ENCODE results near the gene PPP6R1.
A peak's percentile ranks its signal among the peaks of the same experiment; 100 is the strongest.

PPP6R1 gene

DNA sequence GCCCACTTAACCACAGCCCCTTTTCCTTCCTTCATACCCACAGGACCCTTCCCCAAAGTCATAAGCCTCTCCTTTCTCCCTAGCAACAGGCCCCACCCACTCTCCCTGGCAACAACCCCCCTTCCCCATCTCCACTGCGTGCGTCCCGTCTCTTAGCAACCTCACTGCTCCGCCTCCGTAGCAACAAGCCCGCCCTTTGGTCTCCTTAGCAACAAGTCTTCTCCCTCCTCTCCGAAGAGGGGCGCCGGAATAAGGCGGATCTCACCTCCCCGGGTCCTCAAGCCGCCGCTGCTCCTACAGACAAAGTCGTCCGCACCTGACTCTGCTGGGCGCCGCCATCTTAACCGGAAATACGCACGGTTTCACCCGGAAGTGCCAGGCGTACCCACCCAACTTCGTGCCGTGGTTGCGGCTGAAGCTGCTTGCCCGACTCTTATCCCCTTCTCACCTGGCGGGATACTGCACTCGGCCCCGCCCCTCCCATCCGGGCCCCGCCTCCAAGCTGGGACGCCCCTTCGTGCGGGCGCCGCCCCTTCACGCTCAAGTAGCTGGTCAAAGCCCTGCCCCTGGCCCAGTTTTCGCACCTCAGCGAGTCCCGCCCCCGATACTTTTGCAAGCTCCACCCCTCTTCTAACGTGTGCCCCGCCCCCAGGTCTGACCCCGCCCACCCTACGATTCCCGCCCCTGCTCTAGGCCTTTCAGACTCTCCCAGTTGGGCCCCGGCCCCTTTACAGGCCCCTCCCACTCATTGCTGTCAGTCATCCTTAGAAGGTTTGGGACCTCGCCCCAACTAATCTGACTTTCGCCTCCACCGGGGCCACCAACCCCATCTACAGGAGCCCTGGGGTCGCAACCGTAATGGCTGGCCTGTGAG lies 21.2 kb upstream of the PPP6R1 start, which contains the start of gene HSPBP1:
Gene HSPBP1, minus strand, starts transcription at position 341 of the 874 bp plus-strand sequence. CDS start 502 bp downstream, outside the sequence.
- DNase-seq = peak in 1 of 2 experiments; percentile 79

DNA sequence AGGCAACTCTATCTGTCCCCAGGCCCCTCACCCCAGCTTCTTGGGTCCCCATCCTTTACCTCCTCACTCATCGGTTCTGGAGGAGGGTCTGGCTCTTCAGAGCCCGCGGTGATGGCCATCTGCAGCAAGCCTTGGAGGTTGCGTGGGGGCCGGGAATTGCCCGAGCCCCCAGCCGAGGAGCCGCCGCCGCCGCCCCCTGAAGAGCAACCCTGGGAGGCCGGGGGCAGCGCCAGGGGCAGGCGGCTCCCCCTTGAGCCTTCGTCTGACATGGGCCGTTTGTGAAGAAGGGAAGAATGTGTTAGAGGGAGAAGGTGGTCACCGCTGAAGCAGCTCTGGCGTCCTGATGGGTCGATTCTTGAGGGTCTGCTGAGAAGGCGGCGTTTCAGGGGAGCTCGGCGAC lies 20.5 kb upstream of the PPP6R1 start:
- DNase-seq = no peak

DNA sequence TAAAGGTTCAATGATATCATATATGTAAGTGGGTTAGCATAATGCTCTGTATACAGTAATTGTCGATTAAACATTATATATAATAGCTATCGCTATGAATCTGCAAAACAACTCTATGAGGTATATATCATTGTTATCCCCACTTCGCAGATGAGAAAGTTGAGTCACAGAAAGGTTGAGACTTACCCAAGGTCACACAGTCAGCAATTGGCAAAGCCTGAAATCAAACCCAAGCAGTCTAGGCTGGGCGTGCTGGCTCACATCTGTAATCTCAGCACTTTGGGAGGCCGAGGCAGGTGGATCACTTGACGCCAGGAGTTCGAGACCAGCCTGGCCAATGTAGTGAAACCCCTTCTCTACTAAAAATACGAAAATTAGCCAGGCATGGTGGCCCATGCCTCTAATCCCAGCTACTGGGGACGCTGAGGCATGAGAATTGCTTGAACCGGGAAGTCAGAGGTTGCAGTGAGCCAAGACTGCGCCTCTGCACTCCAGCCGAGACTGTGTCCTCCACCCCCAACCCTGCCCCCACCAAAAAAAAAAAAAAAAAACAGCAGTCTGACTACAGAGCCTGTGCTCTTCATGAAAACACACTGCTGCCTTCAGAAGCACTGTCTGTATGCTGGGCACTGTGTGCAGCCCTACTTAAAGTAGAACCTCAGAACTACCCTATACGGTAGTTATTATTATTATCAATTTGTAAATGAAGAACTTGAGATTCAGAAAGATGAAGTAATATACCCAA lies 19.7 kb upstream of the PPP6R1 start:
- no peak for DNase-seq

DNA sequence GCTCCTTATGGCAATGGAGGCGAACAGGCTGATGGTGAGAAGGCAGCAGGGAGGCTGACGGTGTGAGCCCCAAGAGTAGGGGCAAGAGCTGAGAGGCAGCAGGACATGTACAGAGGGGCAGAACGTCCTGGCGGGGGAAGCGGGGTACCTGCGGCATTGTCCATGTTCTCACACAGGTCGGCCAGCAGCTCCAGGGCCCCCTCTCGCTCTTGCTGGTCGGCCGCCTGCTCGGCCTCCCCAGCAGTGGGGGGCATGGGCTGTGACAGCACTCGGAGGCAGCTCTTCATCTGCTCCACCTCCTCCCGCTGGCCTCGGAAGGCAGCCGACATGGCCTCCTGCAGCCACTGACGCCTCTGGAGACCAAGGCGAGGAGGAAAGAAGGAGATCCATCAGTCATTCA lies 18.7 kb upstream of the PPP6R1 start:
- DNase-seq = no peak

DNA sequence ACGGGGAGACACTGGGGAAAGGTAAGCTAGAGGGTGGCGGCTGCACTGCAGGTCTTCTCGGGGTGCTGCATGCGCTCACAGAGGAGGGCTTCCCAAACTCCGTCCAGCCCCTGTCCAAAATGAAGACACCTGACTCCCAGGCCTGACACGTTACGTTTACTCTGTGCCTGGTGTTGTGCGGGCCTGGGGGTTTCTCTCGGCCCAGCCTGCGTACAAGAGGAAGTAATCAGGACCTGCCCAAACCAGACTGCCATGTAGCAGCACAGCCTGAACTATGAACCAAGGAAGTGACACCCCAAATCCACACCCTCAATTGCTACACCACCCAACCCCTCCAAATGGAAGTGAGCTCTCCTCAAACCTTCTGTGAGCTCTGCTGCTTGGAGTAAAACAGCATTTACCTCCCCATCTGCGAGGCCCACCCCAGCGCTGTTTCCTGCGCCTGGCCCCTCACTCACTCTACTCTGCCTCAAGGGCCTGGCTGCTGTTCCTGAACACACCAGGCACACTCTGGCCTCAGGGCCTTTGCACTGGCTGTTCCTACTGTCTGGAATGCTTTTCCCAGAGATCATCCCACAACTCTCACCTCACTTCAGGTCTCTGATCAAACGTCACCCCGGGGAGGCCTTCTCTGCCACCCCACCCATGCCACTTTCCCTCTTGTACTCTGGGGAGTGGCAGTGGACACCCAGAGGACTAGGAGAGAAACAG lies 18.1 kb upstream of the PPP6R1 start:
- DNase-seq = no peak

DNA sequence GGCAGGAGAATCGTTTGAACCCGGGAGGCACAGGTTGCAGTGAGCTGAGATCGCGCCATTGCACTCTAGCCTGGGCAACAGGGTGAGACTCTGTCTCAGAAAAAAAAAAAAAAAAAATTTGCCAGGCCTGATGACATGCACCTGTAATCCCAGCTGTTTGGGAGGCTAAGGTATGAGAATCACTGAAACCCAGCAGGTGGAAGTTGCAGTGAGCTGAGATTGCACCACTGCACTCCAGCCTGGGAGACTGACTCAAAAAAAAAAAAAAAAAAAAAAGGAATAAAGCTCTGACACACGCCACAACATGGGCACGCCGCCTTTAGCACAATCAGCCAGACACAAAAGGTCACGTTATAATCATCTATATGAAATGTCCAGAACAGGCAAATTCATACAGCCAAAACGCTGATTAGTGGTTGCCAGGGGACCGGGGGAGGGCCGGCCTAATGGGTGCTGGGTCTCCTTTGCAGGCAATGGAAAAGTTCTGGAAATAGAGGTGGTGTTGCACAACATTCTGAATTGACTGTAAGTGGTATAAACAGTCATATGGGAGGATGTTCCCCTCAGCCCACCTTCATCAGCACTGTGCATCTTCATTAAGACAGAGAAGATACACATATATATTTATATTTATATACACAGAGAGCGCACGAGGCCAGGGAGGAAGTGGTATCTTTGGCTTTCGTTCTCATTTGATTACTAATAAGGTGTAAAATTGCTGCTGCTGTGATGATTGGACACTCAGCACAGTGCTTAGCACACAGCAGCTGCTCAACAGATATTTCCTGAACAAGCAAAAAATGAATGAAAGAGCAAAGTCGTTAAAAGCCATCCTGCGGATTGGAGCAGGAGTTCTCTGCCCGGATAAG lies 17.3 kb upstream of the PPP6R1 start:
- DNase-seq = no peak

DNA sequence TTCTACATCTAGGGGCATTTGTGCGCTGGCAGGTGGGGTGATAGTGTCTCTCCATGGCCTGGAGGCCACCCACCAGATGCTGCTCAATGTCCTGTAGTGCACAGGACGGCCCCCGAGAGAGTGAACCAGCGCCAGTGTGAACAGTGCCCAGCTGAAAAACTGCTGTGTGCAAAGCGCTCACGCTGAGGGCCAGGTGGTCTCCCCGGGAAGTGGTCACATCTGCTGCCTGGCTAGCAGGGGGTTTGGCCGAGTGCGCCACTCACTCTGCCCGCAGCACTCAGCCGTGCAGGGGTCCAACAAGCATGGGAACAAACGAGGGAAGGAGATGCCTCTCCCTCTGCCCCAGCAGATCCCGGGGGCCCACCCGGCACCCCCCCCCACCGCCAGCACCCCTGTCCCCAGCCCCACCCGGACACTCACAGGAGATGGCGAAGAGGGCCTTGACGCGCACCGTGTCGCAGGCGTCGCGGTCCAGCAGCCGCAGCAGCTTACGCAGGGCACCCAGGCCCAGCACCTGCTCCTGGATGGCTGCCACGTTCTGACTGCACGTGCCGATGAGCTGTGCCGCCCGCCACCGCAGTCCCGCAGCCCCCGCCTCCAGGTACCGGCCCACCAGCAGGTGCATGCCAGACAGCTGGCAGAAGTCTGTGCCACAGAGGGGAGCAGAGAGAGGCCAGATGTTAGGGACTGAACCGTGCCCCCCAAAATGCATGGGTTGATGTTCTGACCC lies 15.3 kb upstream of the PPP6R1 start:
- DNase-seq = no peak

DNA sequence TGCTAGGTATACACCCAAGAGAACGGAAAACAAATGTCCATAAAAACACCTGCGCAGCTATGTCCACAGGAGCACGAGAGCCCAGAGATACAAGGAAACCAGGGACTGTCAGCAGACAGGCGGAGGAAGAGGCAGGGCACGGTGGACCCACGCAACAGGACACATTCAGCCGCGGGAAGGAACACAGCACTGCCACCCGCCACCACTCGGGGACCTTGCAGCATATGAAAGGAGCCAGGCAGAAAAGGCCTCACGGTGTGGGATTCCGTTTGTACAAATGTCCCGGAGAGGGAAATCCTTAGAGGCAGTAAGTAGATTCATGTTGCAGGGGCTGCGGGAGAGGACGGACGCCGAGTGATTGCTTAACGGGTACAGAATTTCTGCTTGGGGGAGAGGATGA lies 13.3 kb upstream of the PPP6R1 start:
- no peak for DNase-seq

DNA sequence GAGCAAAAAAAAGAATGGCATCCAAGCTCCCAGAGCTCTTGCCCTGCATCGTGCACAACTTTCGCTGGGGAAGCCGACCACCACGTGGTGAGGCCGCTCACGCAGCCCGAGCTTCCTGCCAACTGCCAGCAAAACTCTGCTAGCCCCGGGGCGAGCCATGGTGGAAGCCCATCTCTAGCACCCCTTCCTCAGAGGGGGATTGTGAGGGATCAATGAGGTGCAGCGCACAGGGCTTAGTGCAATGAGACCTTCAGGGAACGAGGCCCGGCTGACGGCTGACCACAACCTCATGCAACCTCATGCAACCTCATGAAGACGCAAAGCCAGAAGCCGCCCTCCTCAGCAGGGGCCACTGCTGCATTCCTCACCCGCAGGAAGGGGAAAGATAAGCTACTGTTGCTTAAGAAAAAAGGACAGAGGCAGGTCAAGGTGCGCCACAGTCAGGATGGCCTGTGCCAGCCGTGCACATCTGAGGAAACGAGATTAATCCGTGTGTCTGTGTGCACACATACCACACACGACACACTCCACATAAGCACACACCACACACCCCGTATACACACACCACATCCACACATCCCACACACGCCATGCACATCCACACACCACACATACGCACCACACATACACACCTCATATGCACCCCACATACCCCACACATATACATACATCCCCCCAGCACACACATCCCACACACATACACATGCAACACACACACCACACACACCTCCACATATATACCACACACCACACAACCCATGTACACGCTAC lies 11.5 kb upstream of the PPP6R1 start:
- no peak for DNase-seq

DNA sequence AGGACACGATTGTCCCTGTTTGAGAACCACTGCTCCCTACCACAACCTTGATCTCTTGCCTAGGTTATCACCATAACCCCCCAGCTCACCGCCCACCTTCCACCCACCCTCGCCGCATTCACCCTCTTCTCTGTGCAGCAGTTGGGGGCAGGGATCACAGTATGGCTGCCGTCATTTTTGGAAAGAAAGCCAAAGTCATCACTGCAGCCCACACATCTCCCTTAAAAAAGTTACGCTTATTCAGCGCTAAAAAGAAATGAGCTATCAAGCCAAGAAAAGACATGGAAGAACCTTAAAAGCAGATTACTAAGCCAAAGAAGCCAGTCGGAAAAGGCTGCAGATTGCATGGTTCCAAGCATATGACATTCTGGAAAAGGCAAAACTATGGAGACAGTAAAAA lies 10.5 kb upstream of the PPP6R1 start:
- no peak for DNase-seq

DNA sequence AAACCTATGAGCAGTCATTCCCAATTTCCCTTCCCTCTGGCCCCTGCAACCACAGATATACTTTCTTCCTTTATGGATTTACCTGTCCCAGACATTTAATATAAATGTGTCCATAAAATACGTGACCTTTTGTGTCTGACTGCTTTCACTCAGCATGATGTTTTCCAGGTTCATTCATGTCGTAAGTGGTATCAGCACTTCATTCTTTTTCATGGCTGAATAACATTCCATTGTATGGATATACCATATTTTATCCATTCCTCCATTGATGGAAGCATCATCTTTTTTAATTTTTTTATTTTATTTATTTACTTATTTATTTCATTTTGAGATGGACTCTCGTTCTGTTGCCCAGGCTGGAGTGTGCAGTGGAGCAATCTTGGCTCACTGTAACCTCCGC lies 8.0 kb upstream of the PPP6R1 start:
- no peak for DNase-seq

DNA sequence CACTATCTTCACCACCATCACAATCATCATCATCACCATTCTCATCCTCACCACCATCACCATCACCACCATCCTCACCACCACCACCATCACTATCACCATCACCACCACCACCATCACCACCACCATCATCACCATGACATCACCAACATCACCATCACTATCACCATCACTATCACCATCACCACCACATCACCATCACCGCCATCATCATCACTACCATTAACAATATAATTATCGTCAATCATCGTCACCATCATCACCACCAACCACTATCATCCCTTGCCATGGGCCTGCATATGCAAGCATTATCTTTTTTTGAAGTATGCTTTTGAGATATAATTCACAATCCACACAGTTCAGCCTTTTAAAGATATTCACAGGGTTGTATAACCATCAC lies 7.6 kb upstream of the PPP6R1 start:
- DNase-seq = no peak

DNA sequence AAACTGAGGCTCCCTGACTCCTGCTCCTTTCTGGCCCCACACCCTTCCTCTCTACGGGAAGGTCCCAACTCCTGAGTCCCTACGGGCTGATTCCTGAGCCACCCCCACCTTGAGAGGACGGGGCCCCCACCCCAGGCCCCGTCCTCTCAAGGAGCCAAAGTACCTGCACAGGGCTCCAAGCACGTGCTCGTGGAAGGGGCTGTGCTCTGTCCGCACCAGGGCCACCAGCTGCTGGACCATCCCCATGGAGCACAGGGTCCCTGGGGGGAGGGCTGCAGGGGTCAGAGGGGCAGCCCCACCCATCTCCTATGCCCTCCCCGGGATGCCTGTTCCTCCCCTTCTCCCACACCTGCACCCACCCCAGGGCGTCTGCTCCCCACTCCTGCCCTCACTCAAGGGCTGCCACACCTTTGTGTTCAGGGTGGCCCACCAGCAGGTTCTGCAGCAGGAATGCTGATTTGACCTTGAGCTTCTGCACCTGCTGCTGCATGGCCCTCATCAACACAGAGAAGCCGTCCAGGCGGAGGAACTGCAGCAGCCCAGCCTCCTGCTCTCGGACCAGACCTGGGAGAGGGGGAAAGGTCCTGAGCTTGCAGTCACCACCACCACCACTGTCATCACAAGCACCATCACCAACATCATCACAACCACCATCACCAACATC lies 7.0 kb upstream of the PPP6R1 start:
- DNase-seq = no peak

DNA sequence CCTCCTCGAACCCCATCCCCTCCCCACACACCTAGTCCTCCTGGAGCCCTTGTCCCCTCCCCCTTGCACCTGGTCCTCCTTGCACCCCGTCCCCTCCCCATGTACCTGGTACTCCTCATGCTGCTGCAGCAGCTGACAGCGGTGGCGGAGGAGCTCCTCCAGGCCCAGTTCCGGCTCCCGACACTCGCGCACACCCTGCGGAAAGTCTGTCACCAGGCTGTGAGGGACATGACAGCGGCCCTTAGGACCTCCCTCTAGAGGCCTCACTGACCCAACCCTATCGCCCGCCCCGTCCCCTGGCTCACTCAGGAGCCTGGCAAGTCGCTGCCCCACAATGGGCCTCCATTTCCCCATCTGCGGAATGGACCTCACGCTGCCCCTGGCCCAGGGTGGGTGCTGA lies 6.4 kb upstream of the PPP6R1 start:
- DNase-seq = no peak

DNA sequence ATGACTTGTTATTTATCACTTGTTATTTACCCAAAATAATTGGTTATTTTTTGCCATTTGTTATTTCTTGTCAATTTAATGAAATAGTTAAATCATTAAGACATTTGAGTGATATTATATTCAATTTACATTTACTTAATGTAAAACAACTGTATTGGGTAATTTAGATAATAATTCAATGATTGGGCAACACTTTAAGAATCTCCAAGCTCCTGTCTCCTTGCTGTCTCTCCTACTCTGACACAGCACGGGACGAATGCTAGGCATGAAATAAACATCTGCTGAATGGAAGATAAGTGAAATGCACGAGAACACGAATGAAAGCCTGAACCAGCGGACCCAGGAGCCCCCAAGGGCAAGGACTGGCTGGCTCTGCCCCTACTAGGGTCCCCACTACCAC lies 5.7 kb upstream of the PPP6R1 start:
- DNase-seq = no peak

DNA sequence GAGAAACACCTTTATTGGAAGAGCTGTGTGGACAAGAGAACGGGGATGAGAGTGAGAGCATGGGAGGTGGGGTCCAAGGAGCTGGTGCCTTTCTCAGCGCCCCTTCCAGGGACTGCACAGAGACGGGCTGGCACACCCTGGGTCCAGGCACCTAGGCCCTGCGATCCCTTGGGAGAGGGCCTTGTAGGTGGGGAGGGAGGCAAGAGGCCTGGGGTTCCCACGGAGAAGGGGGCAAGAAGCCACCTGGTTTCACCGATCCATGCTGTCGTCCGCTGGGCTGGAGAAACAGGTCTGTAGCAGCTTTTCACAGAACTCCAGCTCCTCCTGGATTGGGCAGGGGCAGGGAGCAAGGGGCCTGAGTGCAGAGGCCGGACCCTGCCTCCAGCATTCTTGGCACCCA lies 3.5 kb upstream of the PPP6R1 start:
- DNase-seq = no peak

DNA sequence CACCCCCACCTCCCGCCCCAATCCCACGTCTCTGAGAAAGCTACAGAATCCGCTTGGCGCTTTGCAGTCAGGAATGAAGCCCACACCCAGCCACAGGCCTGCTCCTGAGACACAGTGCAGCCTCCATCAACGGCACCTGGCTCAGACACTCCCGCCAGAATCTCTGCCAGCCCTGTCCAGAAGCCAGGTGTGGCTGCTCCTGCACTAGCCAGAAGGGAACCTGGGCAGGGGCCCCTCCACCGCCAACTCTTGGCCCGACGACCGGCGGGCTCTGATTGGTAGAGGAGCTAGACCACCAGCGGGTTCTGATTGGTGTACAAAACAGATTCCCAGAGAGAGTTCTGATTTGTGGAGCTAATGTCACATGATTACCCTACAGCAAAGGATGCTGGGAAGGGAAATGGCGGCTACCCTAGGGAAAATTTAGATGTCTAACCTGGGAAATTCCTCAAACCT lies 2.9 kb upstream of the PPP6R1 start:
- no peak for DNase-seq

DNA sequence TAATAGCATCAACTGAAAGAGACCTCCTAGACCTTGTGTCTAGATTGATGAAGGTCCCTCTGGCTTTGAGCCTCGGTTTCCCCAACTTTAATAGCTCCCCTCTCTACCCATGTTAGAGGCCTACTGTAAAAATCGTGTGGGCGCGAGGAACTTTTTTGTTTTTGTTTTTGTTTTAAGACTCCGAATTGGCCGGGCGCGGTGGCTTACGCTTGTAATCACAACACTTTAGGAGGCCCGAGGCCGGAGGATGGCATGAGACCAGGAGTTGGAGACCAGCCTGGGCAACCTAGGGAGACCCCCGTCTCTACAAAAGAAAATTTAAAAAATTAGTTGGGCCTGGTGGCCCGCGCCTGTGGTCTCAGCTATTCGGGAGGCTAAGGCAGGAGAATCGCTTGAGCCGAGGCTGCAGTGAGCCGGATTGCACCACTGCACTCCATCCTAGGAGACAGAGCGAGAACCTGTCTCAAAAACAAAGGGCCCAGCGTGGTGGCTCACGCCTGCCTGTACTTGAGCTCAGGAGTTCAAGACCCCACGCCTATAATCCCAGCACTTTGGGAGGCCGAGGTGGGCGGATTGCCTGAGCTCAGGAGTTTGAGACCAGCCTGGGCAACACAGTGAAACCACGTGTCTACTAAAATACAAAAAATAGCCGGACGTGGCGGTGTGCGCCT lies 858 bp upstream of the PPP6R1 start:
- no peak for DNase-seq

DNA sequence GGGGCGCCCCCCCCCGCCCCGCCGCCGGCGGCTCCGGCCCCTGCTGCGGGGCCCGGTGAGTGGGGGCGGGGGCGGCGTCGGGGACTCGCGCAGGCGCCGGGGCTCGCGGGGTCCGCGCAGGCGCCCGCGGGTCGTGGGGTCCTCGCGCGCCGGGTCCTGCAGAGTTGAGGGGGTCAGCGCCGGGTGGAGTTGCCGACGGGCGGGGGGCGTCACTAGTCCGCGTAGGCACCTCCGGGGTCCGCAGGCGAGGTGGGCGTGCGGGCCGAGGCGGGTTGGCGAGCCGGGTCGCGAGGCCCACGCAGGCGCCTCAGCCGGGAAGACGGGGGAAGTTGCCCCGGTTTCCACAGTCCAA lies 365 bp downstream of the PPP6R1 start:
- DNase-seq = no peak

All from cerebellar nuclear complex (tissue), 1 donor.